SU-DHL-6 (cell line): ENCODE data around the gene OR2M7.

ENCODE experiments used
- CTCF ChIP-seq: fragments of 200-600 bp; sonication (generic); IDR thresholded peaks from one replicate; pipeline ENCODE4 v1.5.1; 2017; ENCODE audit warnings: antibody characterized with exemption, mild to moderate bottlenecking, low read length, moderate library complexity; ENCODE audit not compliant: insufficient read depth, poor library complexity, severe bottlenecking
- EZH2phosphoT487 ChIP-seq: fragments of 200-600 bp; sonication (generic), shearing (Covaris generic); conservative IDR thresholded peaks from 2 replicates; pipeline ENCODE4 v1.6.1; 2018; ENCODE audit warnings: mild to moderate bottlenecking, antibody characterized with exemption, low read length, moderate library complexity, mixed read lengths

DNA sequence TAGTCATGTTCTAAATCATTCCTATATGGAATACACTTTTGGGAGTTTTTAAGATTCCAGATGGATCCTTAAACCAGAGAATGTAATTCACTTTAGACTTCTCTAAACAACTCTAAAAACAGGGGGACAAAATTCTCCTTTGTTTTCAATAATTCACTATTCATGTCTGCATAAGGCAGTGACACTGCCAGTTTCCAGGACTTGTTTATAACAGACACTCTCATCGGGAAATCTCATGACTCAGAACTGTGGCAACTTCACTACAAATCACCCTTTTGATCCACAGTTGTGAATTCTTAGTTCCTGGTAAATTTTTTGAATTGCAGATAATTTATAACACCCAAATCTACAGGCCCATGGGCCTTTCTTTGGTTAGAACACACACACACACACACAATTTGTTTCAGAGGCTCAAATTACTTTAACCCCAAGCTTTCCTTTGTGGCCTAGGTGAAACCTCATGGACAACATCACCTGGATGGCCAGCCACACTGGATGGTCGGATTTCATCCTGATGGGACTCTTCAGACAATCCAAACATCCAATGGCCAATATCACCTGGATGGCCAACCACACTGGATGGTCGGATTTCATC, 36.9 kb upstream of the OR2M7 start, which contains the start of gene OR2T4:
- no peak for TF ChIP-seq CTCF
- TF ChIP-seq EZH2phosphoT487 = no peak
